NOMO-1 (cell line): ENCODE results near the gene CCNO.
A peak's percentile ranks its signal among the peaks of the same experiment; 100 is the strongest.

Experiments used
- DNase-seq, 2 experiments: peaks; one replicate each; lab custom pipeline; 2025; ENCODE audit not compliant: unreplicated experiment in 2 of 2; lab: John Stamatoyannopoulos, UW

Gene CCNO

DNA sequence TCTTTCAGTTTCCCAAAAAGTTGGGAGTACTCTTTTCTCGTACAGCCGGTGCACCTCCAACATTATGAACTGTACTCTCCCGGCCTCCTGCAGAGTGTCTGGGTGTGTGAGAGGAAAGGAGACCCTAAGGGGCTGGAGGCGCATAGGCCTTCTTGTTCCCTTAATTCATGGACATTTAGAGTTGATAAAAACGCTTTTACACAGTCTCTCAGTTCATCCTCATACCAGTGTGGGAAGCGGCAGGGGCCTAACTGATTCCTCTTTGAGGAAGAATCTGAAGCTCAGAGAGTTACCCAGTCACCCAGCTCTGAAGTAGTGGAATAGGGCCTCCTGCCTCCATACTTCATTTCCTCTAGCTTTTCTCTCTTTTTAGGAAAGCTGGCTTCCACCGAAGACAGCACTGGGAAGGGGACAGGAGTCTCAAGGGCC is 9.6 kb downstream of the CCNO start:
- no peak for DNase-seq

DNA sequence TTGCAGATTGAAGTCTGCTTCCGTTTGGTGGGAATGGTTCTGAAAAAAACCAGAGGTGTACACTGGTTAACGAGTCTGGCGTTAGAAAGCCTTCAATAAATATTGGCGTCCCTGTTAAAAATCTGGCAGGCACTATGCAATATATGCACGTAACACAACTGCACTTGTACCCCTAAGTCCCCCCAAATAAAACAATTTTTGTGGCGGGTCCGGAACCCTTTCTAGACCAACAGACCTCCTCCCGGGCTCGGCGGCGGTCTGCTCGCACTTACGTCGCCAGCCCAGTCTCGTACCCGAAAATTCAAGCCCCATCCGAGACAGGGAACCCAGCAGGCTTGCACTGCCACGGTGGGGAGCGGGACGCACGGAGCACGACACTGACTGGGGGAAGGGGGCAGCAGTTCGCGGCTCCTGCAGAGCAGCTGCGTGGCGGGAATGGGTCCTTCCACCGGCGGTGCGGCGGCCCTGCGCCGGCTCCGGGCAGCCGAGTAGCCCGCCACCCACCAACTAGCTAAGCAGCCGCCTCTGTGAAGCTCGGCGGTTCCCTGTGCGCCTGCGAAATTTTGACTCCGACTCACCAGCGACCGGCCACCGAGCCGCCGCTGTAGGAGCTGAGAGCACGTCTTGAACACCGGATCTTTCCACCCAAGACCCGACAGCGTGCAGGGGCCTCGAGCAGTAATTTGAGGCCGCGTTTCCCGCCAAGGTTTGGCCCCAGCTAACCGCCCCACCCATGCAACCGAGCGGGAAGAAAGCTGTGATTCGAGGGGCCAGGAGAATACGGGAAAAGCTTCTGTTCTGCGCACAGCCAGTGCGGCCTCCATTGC is 10.2 kb downstream of the CCNO start:
- no peak for DNase-seq

DNA sequence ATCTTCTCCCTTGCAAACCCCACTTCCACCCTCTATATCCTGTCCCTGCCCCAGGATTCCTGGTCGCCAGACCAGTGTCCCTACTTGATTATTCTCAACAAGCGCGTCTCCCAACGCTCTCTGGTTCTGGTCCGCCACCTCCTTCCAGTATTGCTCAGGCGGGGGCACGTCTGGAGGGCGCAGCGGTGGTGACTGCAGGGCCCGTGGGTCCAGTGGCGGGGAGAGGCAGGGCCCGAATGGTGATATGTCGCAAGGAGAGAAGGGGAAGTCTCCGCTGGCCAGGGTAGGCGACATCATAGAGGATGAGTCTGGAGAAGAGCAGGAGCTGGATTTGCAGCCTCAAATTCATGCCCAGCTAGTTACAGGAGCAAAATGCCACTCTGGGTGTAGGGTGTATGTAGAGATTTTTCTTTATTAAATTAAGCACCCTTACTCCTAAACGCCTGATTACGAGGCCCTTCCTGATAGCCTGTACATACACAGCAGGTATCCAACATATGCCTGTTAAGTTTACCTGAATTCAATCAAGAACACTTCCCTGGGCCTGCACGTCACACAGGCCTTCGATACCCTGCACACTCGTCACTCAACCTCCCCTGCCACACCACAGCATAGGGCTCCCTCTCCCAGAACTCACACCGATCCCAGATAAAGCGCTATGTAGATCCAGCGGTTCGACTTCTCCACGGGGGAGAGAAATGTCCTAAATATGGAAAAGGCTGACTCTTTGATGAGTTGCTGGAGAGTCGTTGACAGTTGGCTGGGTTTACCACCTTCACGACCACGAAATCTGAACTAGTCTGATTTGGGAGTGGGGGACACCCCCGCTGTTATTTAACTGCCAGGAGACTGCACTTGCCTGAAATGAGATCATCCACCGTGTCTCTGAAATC is 11.1 kb downstream of the CCNO start:
- DNase-seq: peak in 1 of 2 experiments; percentile 32

- DNase-seq: no peak
These were observed 12.8 kb downstream of the CCNO start for GRCh38 chr5:55220433-55221185.

DNA sequence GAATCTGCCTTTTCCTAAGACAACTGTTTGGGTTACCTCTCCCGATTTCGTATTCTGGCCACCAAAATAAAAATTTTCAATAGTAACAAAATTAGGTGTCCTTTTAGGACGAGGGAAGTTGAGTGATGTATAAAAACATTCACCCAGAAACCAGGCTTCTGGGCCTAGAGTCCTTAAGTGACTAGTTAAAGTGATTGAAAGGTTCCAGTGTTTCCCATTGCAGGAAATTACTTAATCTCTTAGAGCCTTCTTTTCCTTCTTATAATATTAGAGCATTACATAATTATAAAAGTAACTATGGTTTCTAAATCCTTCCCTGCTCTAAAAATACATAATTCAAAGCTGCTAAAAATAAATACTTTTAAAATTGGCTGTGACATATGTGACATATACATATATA is 13.6 kb downstream of the CCNO start:
- no peak for DNase-seq

DNA sequence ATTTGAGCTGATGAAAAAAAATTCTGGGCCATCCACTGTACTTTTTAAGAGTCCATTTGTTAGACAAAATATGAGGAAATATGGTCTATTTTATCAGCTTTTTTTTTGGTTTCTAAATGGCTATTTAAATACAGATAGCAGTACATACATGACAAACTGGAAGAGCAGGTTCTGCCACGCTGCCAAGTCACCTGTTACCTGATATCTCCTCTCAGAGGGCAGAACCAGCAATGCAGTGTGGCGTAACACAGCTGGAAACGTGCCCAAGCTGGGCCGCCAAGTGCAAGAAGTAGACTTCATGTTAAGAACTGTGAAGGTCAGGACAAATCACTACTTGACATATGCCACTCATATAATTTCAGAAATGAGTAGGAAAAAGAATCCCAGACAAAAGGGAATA is 14.4 kb downstream of the CCNO start:
- DNase-seq: no peak

GRCh38 chr5:55211184-55211874 is 22.1 kb downstream of the CCNO start:
- DNase-seq: no peak

- no peak for DNase-seq
These were observed 28.4 kb downstream of the CCNO start for GRCh38 chr5:55205001-55205400.

- DNase-seq: no peak
These were observed 42.2 kb downstream of the CCNO start for GRCh38 chr5:55191165-55191564.

- DNase-seq: no peak
These were observed 44.5 kb downstream of the CCNO start for GRCh38 chr5:55188656-55189540.

DNA sequence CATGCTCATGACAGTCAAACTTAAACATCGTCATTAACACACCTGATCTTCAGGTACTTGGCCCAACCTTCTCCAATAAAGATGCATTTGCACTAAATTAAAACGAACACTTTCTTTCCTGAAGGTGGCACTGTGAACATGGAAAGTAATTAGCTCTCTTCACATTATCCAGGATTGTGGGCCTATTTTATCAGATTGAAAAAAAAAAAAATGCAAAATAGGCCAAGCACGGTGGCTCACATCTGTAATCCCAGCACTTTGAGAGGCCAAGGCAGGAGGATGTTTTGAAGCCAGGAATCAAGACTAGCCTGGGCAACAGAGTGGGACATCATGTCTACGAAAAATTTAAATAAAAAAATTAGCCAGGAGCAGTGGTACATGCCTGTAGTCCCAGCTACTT is 46.0 kb downstream of the CCNO start:
- DNase-seq: no peak
